Measurements from ENCODE around the gene APLP2.

- no peak for TF ChIP-seq CTCF (IDR thresholded peaks at IDR 0.05; ENCODE audit: insufficient read depth, low read length, poor library complexity, severe bottlenecking)
- no peak for TF ChIP-seq EZH2phosphoT487 (conservative IDR thresholded peaks at IDR 0.05; ENCODE audit: low read length)
Observed at GRCh38 chr11:130020323-130020722, 49.4 kb upstream of the APLP2 start.
